ENCODE data around the gene BCAR1. TPM values are rescaled to one million over a fixed set of nuclear protein-coding genes. Genes with fewer than 3 reads are reported as not detected.

The BCAR1 gene
- polyA plus RNA-seq, 12 donors: 36.4 to 86.5 (median 42.8) TPM; not detected in 1

DNA sequence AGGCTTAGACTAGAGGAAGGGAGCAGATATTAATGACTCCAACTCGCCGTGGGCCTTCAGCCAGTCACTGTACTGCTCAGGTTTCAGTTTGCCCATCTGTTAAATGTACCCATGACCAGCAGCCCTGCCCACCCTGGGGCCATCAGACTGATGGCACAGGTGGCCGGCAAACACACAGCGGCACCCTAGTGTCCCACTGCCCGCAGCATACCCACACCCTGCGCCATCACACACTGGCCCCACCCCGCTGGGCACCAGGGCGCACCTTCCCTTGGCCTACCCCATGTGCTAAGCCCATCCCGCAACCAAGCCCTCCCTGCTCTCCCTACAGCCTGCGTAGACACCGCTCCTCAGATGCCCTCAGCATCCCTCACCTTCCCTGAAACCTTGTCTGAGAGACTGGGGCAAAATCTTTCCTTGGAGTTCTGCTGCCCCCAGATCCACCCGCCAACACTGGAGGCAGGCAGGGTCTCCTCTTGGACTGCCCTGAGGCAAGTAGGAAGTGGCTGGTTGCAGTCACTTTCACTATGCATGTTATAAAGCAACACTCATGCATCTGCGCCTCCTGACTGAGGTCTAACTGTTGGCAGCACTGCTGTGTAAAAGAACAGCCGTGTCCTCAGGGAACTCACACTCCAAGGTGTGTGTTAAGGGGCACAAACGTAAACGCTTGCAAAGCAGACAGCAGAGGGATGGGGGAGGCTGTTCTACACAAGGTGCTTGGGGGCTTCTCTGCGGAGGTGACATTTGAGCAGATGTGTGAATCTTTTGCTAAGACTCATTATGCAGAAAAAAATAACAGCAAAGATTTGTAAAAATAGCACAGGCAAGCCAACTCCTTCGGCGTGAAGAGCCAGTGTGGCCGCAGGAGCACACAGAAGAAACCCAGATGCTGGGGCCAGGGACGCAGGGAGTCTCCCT lies 6.7 kb upstream of the BCAR1 start:
- no peak for DNase-seq

DNA sequence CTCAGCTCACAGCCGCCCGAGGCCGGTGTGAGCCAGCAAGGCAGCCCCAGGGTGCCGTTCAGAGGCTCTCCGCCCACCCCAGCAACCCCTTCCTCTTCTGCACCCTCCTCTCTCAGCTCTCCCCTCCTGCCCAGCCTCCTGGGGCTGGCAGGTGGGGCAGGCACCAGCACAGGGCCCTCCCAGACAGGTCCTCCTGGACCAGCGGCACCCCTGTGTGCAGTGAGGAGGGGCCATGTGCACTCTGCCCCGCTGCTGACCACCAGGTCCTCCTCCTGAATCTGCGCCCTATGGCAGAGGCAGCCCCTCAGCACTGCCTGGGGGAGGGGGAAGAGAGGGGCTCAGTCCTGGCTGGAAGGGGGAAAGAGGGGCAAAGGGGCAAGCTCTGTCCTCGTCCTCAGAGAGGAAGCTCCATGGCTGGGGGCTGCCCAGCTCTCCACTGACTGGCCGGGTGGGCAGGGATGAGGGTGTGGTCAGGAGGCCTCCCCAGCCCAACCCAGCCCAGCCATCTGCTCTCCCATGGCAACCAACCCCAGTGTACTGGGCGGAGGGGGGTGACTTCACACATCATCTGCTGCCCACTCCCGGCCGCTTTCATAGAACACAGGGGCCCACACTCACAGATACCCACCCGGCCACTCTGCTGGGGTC lies 5.4 kb upstream of the BCAR1 start:
- DNase-seq: no peak

DNA sequence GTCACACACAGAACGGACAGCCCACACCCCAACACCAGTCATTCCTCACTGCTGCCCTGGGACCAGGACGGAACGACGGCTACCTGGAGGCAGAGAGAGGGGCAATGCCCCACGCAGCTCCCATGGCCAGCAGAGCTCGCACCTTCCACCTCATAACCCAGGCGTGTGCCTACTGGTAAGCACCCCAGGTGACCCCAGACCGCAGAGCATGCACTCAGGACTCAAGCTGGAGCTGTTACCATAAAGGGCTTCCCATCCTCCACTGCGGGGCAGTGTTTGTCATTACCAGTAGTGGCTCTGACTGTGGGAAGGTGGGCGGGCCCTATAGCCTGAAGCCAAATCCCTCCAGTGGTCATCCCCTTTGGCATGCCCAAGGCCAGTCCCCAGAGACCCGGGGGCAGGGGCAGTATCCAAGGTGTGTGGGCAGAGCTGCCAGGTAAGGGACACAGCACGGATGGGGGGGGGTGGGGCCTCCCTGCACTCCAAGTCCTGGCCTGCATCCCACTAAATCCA lies 4.7 kb upstream of the BCAR1 start:
- no peak for DNase-seq

GRCh38 chr16:75254359-75254837 lies 3.0 kb upstream of the BCAR1 start:
- DNase-seq: no peak

DNA sequence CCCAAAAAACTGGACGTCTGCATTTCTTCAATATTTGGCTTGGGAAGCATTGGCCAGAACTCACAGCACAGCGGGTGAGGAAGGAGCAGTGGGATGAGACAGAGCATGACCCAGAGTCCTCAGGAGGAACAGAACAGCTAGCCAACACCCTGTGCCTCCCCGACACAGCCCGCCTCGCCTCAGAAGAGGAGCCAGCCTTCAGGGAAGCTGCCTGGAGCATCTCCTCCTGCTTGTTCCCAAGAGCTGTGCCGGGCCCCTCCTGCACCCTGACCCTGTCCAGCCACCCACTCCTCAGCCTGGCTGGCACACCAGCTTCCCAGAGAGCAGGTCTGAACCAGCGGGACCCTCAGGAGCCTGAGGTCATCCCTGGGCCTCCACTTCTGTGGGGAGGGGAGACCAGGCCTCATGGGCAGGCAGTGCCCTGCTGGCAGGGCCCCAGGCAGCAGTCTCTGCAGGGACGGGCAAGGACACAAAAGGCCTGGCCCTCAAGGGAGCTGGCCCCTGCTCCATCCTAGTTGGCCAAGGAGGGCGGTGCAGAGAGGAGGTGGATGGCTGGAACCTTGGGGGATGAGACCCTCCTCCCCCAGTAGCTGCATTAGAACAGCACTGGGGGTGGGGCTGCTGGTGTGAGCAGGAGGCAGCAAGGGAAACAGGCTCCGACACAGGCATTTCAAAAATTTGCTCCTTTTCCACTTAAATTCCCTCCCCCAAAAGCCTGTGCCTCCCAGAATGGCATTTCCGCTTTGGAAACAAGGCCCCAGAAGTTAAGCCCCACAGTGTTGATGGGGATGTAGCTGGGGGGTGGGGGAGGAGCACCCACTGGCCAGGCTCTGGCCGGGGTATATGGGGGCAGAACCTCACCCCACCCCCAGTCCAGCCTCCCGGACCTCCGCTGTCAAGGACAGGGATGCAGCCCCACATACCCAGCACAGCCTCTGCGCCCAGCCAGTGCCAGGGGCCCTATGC lies 1.8 kb upstream of the BCAR1 start:
- no peak for DNase-seq

- no peak for DNase-seq
These were observed 833 bp upstream of the BCAR1 start for GRCh38 chr16:75252049-75252864.

GRCh38 chr16:75250809-75251279 lies 580 bp downstream of the BCAR1 start:
- no peak for DNase-seq

DNA sequence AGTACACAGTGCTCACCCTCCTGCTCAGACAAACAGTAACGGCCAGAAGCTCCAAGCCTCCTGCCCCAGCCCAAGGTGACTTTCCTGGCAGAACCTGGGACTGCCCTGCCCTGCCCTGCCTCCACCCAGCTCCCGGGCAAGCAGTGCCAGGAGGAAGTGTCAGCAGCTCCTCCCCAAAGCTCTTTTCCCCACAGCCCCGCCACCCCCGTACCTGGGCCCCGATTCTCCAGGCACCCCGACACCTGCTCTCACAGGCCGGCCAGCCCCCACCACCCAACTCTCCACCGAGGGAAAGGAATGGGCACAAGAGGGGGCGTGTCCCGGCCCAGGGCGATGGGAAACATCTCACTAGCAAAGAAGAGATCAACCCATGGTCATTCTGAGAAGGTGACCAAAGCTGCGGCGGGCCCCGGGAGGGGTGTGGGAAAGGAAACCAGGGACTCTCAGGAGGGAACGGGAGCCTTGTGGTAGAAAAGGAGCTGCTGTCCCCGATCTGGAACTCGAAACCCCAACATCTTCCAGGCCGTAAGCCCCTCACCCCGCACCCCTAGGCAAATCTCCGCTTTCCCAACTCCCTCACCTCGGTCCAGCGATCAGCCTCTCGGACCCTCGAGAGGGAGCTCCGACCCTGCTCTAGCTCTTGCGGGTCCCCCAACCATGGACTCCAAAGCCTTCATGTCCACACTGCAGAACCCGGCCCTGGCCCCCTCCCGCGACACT lies 1.2 kb downstream of the BCAR1 start:
- no peak for DNase-seq

DNA sequence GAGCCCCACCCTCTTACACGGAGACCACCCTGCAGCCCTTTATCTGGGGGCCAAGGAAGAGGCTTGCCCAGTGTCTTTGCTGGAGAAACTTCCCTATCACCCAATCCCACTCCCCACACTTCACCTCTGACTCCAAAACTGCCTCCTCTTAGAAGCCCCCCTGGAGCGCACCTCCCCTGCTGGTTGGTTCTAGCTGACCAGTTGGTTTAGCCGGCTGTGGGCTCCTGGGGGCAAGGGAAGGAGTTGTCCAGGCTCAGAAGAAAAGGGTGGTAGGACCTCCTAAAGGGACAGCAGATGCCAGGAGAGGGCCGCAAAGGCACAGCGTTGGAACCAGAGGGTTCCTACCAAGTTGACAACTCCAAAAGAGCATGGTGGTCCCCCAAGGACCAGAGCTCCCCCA lies 2.0 kb downstream of the BCAR1 start:
- no peak for DNase-seq

- no peak for DNase-seq
These were observed 2.7 kb downstream of the BCAR1 start for GRCh38 chr16:75248536-75249380.

- DNase-seq: no peak
These were observed 3.3 kb downstream of the BCAR1 start for GRCh38 chr16:75248142-75248535.

DNA sequence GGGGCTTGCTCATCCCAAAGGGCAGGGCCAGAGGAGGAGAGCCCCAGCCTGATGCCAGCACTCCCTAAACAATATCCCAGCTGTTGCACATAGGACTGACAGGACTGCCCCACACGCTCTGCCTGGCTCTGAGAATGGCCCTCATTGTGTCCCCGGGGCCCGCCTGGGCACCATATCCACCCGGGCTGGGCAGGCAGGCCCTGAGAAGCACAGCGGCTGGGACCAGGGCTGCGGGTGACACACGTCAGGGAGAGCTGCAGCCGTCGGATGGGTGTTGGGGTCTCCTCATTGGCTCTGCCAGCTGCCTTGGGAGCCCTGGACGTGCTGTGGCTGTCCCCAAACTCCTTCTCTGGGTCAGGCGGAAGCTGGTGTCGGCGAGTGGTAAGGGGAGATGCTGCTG lies 4.2 kb downstream of the BCAR1 start:
- no peak for DNase-seq

DNA sequence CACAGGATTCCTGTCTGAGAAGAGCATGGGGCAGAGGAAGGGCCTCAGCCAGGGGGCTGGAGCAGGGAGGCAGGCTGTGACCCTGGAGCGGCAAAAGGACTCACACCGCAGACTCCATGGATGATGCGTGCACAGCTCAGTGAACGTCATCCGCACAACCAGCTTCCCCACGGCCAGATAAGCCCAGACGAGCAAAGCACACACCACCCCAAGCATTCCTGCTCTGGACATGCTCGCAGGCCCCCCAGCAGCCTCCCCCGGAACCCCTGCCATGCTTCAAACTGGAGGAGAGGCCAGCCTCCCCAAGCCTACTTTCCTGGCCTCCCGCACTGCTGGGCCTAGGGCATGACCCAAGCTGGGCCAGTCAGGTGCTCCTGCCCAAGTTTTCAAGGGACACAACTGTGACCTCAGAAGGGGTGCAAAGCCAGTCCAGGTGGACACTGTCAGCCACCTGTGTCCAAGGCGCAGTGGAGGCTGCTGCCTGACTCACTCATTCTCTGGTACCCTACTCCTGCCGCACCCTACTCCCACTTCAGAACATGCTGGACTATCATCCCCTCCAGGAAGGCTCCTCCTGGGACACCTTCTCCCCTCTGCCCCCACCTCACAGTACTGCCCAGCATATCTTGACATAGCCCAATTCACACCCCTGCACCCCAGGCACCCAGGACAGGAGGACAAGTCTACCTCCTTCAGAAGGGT lies 4.8 kb downstream of the BCAR1 start:
- DNase-seq: no peak

GRCh38 chr16:75244844-75245758 lies 6.3 kb downstream of the BCAR1 start:
- peak; percentile 75 for DNase-seq

DNA sequence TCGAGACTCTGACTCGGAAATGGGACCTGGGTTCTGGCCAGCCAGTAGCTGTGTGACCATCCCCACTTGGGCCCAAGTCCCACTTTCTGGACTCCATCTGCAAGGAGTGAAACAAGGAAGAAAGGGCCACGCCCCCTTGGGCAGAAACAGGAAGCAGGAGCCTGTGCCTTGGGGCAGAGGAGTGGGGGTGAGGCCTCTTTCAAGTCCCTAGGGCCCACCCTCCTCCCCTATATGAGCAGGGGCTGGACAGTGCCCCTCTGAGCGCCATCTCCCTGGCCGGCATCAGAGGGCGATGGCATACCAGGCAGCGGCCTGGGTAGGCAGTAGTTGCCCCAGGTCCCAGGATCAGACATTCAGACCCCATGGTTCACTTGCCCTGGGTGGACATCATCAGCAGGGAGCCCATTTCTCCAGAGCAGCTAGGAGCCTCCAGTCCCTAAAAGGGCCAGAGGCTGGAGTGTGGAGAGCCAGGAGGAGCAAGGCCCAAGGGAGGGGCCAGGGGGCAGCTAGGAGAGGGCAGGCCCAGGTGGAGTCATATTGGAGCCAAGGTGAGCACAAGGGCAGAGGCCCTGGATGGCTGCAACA lies 7.1 kb downstream of the BCAR1 start:
- no peak for DNase-seq

GRCh38 chr16:75243667-75244224 lies 7.7 kb downstream of the BCAR1 start:
- DNase-seq: no peak
